OCI-LY7 (cell line): Measurements from ENCODE around the gene POLR1A. TPM values are rescaled to one million over a fixed set of nuclear protein-coding genes. Genes with fewer than 3 reads are reported as not detected.

Source experiments
- BruUV-seq: library from RNA; stranded (reverse); fragments of 400-500 nt; replicated peaks from 2 replicates; lab custom pipeline; 2021; lab: Mats Ljungman, UMichigan
- CTCF ChIA-PET: fragments of 300-600 bp; sonication (Branson Sonifier 250); formaldehyde crosslinking; loops from one replicate; lab custom pipeline; 2022; ENCODE audit warnings: antibody characterized with exemption; ENCODE audit not compliant: unreplicated experiment; lab: Charles Lee
- POLR2A ChIA-PET: fragments of 300-600 bp; sonication (Branson Sonifier 250); formaldehyde crosslinking; loops from one replicate; lab custom pipeline; 2022; ENCODE audit warnings: antibody characterized with exemption; lab: Charles Lee
- DNase-seq: peaks from one replicate; pipeline ENCODE4 v3.0.0-alpha.2; 2015; ENCODE audit warnings: low spot score
- H2AFZ ChIP-seq: fragments of 200-600 bp; sonication (generic), shearing (Covaris generic); 2 replicates; pipeline ENCODE4 v1.6.1; 2014; ENCODE audit warnings: mild to moderate bottlenecking, antibody characterized with exemption, low read length, moderate library complexity
- H3K27ac ChIP-seq: fragments of 200-600 bp; sonication (generic); 2 replicates; pipeline ENCODE4 v1.5.1; 2014; ENCODE audit warnings: mixed run types, low read depth, mild to moderate bottlenecking, moderate library complexity, low read length, inconsistent platforms; ENCODE audit not compliant: poor library complexity, severe bottlenecking
- H3K36me3 ChIP-seq: fragments of 200-600 bp; sonication (generic); 2 replicates; pipeline ENCODE4 v1.6.1; 2014; ENCODE audit warnings: mild to moderate bottlenecking, antibody characterized with exemption, low read length, moderate library complexity, mixed read lengths; ENCODE audit not compliant: insufficient read depth
- H3K4me1 ChIP-seq: fragments of 200-600 bp; sonication (generic); 2 replicates; pipeline ENCODE4 v1.5.1; 2014; ENCODE audit warnings: mild to moderate bottlenecking, low read length; ENCODE audit not compliant: insufficient read depth, poor library complexity, severe bottlenecking
- H3K4me2 ChIP-seq: fragments of 200-600 bp; sonication (generic); 2 replicates; pipeline ENCODE4 v1.6.1; 2014; ENCODE audit warnings: mild to moderate bottlenecking, low read length
- H3K4me3 ChIP-seq: fragments of 200-600 bp; sonication (generic); 2 replicates; pipeline ENCODE4 v1.5.1; 2014; ENCODE audit warnings: mild to moderate bottlenecking, low read depth, low read length; ENCODE audit not compliant: poor library complexity, severe bottlenecking
- H3K79me2 ChIP-seq: fragments of 200-600 bp; sonication (generic); 2 replicates; pipeline ENCODE4 v1.6.1; 2016; ENCODE audit warnings: low read depth, mild to moderate bottlenecking, low read length, moderate library complexity, mixed read lengths; ENCODE audit not compliant: insufficient read depth
- H3K9me2 ChIP-seq: fragments of 200-600 bp; sonication (generic); 2 replicates; pipeline ENCODE4 v1.6.1; 2016; ENCODE audit warnings: mild to moderate bottlenecking, low read length, mixed read lengths; ENCODE audit not compliant: insufficient read depth
- H3K9me3 ChIP-seq: fragments of 200-600 bp; sonication (generic); 2 replicates; pipeline ENCODE4 v1.6.1; 2014; ENCODE audit warnings: mild to moderate bottlenecking, mixed run types, low read length, mixed read lengths
- H4K20me1 ChIP-seq: fragments of 200-600 bp; sonication (generic); 2 replicates; pipeline ENCODE4 v1.6.1; 2014; ENCODE audit warnings: mild to moderate bottlenecking, antibody characterized with exemption, low read length, moderate library complexity, mixed read lengths; ENCODE audit not compliant: insufficient read depth
- EZH2phosphoT487 ChIP-seq: fragments of 200-600 bp; sonication (generic); IDR thresholded peaks from 2 replicates; pipeline ENCODE4 v1.6.1; 2018; ENCODE audit warnings: low read depth, borderline replicate concordance, mild to moderate bottlenecking, mixed run types, antibody characterized with exemption, low read length, moderate library complexity, mixed read lengths
- intact Hi-C: fragments of 100-400 bp; cut with micrococcal nuclease; formaldehyde crosslinking; loops from one replicate; pipeline ENCODE4 v1.10.0; 2022; ENCODE audit not compliant: unreplicated experiment
- total RNA-seq, 2 experiments: library from RNA; depleted of rRNA in 1 of 2; stranded (reverse); fragments of >200 nt in 1 of 2; shearing (Covaris generic) in 1 of 2; gene quantifications; 2 replicates each; pipeline ENCODE4 v1.2.3, GENCODE V29; 2014 to 2022
- TF ChIP-seq, protein P1 (sequence below): fragments of 200-600 bp; sonication (generic); conservative IDR thresholded peaks from 2 replicates; pipeline ENCODE4 v1.5.1; 2014; ENCODE audit warnings: mild to moderate bottlenecking, antibody characterized with exemption, low read length, moderate library complexity, mixed read lengths

Gene POLR1A
- total RNA-seq, 2 experiments from 2014 or later: 17.5 to 53.3 TPM

DNA sequence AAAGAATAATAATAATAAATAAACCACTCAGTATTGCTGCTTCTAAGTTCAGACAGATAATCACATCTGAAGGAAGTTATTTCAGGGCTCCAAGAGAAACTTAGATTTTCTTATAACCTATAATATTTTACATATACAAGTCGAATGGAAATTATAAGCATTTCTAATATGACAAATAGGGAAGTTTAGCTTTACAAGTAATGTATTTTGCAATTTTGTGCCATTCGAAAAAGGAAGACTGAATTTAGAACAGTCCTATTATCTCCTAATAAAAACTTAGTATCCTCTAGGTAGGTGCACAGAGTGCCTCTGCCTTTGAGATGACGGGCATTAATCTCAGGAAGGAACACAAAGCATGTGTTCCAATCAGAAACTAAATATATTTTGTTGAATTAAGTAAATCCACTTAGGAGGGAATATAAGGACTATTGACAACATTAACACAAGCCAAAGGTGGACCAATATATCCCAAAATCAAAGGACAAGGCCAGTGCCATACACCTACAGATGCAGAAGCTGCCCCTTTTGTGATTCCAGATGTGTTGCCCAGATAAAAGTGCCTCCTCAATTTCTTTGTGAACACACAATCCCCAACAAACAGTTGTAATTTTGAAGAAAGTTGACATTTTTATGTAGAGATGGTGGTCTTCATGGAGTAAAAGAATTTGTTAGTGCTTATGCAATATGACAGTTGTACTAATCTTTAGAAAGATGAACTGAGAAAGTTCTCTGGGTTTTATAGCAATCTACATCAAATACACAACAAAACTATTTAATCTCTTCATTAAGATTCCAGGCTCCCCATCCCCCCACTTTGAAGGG lies 37.0 kb upstream of the POLR1A start:
- peaks cover 99% of the 10 kb centered on the region for H3K36me3 ChIP-seq
- POLR2A ChIA-PET: interaction anchor here (1.5 kb wide), 1 partner anchor 39 kb away, joined by 3 read pairs; no protein-coding TSS in a partner anchor
- no peak for TF ChIP-seq EZH2phosphoT487
- TF ChIP-seq, protein P1, sequence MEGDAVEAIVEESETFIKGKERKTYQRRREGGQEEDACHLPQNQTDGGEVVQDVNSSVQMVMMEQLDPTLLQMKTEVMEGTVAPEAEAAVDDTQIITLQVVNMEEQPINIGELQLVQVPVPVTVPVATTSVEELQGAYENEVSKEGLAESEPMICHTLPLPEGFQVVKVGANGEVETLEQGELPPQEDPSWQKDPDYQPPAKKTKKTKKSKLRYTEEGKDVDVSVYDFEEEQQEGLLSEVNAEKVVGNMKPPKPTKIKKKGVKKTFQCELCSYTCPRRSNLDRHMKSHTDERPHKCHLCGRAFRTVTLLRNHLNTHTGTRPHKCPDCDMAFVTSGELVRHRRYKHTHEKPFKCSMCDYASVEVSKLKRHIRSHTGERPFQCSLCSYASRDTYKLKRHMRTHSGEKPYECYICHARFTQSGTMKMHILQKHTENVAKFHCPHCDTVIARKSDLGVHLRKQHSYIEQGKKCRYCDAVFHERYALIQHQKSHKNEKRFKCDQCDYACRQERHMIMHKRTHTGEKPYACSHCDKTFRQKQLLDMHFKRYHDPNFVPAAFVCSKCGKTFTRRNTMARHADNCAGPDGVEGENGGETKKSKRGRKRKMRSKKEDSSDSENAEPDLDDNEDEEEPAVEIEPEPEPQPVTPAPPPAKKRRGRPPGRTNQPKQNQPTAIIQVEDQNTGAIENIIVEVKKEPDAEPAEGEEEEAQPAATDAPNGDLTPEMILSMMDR: no peak

DNA sequence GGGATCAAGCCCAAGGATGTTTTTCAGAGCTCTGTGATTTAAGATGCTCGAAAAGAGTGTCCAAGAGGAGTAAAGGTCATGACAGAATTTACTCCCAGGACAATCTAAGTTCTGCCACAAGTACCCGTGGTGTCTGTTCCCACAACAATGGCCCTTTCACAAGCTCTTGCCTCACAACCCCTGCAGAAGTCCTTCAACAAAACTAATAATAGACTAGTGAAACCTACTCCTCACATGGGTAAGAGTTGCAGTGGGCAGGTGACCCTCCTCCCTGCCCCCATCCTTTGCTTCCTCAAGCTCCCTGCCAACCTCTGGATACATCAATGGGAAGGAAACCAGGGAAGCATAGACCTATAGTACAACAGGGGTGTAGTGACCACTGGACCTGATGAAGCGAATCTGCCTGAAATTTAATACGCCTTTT lies 35.3 kb upstream of the POLR1A start:
- no peak for DNase-seq
- no peaks in the 10 kb centered on the region for H3K9me2 ChIP-seq
- POLR2A ChIA-PET: interaction anchor here (0.6 kb wide), 2 partner anchors 160 to 378 kb away, joined by 3 read pairs; no protein-coding TSS in a partner anchor
- no peak overlapping the region for H3K27ac ChIP-seq
- H3K36me3 ChIP-seq: peaks cover 100% of the 10 kb centered on the region
- TF ChIP-seq, protein P1: no peak
- TF ChIP-seq EZH2phosphoT487: no peak
- H4K20me1 ChIP-seq: 0 out of 2 replicates have a peak, but pooled peaks cover 4% of the 10 kb centered on the region
- H3K4me1 ChIP-seq: no peaks in the 10 kb centered on the region
- no peaks in the 10 kb centered on the region for H3K79me2 ChIP-seq
- CTCF ChIA-PET: no interaction called here
- intact Hi-C loops: no loop called here
- no peaks in the 10 kb centered on the region for H3K9me3 ChIP-seq
- no peak overlapping the region for H3K4me2 ChIP-seq
- BruUV-seq: TSS peak; percentile 2
- H3K4me3 ChIP-seq: no peak overlapping the region
- no peak overlapping the region for H2AFZ ChIP-seq

More for the DNA sequence above, 37.0 kb upstream of the POLR1A start:
- Histone ChIP-seq H3K9me2 (no peaks in the 10 kb centered on the region), H3K4me2 (no peak overlapping the region), H3K27ac (no peak overlapping the region), H3K4me1 (no peaks in the 10 kb centered on the region), H3K9me3 (no peaks in the 10 kb centered on the region), H4K20me1 (0 out of 2 replicates have a peak, but pooled peaks cover 4% of the 10 kb centered on the region), H3K79me2 (no peaks in the 10 kb centered on the region), H3K4me3 (no peak overlapping the region), H2AFZ (no peak overlapping the region)
- no peak for DNase-seq
- TSS peak; percentile 14 for BruUV-seq
- CTCF ChIA-PET: no interaction called here
- intact Hi-C loops: no loop called here

DNA sequence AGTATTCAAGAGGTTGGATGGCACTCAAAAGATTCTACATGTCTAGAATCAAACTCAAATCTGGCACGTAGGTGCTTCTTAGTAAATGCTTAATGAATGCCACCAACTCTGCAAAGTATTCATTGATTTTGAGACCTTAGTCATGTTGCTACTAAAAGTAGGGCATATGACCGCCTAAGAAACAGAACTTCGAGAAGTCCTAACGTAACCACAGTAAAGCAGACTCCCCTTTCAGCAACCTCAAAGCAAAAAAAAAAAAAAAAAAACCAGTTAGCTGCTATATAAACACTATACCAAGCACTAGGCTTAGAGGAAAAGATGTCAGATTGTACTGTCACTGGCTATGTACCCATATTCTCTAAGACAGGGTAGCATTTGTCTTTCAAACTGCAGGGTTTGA lies 34.3 kb upstream of the POLR1A start:
- Histone ChIP-seq H3K27ac (no peak overlapping the region), H3K79me2 (no peaks in the 10 kb centered on the region), H4K20me1 (0 out of 2 replicates have a peak, but pooled peaks cover 4% of the 10 kb centered on the region), H3K9me2 (no peaks in the 10 kb centered on the region), H3K4me3 (no peak overlapping the region), H3K9me3 (no peaks in the 10 kb centered on the region), H3K4me1 (no peaks in the 10 kb centered on the region), H3K4me2 (no peak overlapping the region), H2AFZ (no peak overlapping the region), H3K36me3 (peaks cover 100% of the 10 kb centered on the region)
- TF ChIP-seq, protein P1: no peak
- no peak for TF ChIP-seq EZH2phosphoT487
- intact Hi-C loops: no loop called here
- CTCF ChIA-PET: no interaction called here
- POLR2A ChIA-PET: no interaction called here
- no TSS peak for BruUV-seq
- no peak for DNase-seq
